CD4-positive, alpha-beta T cell treated with Interleukin-2 at 100 ng/mL for 4 hours (primary cell): ENCODE measurements around the gene CDA.

ENCODE experiments used
- DNase-seq: peaks from one replicate; pipeline ENCODE4 v3.0.0-alpha.2; 2020; ENCODE audit warnings: low spot score

The CDA gene

DNA sequence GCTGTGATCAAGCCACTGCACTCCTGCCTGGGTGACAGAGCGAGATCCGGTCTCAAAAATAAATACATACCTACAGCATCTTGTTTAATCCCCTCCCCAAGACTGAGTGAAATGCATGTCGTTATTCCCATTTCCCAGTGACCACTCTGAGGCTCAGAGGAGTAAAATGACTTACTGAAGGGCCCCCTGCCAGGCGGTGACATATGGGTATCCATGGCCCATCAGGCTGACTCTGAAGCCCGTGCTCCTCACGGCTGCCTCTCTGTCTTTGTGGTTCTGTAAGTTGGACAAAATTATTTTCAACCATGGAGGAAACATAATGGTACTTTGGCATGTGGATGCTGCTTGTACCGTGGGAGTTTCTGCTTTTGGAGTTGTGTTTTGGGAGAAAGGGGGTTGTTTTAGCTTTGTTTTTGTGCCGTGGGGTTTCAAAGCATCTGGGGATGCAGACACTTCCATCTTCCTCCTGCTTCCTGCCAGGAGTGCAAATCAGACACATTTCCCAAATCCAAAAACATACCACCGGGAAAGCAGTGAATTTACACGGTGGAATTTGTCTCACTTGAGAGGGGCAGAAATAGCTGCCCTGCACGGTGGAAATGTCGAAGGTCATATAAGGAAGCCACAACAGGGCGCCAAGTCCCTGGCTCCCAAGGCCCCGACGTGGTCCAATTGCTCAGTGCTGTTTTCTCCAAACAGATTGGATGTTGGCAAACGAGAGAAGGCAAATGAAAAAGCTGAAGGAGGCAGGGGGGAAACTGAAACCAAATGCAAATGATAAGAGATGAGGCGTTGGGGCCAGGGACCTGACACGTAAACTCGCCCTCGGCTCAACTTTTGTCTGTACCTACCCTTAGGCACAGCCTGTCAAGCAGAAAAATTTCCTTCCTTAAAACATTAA lies 27.3 kb downstream of the CDA start:
- no peak for DNase-seq

DNA sequence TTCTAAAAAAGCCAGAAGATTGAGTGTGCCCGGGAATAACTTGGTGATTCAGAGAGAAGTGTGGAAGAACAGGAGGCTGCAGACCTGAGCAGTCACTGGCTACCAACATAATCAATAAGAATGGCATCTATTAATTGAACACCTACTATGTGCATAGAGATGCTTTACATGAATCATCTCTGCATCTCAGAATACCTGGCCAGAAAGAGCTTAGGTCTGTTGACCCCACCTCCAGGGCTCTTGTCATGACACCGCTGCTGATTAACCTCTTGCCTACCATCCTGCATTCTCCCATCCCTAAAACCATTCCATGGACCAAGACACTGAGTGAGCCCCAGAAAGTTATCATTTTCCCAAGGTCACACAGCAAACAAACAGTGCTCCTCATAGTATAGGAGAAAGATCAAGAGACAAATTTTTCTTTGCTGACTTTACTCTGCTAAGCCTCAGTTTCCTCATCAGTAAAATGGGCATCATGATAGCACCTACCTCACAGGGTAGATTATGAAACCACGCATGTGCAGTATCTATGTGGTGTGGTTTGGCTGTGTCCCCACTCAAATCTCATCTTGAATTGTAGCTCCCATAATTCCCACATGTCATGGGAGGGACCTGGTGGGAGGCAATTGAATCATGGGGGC lies 28.1 kb downstream of the CDA start:
- no peak for DNase-seq

DNA sequence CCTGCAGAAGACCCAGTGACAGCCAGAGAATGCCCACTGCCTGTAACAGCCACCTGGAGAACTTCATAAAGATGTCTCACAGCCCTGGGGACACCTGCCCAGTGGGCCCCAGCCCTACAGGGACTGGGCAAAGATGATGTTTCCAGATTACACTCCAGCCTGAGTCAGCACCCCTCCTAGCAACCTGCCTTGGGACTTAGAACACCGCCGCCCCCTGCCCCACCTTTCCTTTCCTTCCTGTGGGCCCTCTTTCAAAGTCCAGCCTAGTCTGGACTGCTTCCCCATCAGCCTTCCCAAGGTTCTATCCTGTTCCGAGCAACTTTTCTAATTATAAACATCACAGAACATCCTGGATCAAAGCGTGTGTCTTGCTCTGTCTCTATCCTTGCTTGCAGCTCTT lies 29.7 kb downstream of the CDA start:
- DNase-seq = no peak

DNA sequence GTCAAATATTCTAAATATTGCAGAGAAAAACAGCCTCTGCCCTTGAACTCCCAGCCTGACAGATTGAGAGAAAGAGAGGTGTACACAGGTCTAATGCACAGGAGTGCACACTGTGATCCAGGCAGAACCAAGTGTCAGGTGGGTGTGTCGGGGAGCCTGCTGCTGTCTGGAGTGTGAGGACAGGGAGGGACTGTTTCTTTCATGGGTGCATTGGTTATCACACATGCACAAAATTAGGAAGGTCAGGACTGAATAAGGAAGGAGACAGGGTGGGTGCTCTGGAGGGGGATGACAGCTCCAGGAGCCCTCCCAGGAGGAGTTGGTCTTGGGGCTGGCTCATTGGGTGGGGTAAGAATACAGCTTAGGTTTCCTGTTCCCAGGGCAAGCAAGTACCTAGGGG lies 31.1 kb downstream of the CDA start:
- DNase-seq = no peak

DNA sequence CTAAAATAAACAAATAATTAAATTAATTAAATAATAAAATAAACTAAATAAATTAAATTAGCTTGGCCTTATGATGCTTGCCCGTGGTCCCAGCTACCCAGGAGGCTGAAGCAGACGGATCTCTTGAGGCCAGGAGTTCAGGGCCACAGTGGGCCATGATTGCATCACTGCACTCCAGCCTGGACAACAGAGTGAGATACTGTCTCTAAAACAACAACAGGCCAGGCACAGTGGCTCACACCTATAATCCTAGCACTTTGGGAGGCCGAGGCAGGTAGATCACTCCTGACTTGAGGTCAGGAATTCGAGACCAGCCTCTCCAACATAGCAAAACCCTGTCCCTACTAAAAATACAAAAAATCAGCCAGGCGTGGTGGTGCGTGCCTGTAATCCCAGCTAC lies 32.1 kb downstream of the CDA start:
- DNase-seq = no peak

DNA sequence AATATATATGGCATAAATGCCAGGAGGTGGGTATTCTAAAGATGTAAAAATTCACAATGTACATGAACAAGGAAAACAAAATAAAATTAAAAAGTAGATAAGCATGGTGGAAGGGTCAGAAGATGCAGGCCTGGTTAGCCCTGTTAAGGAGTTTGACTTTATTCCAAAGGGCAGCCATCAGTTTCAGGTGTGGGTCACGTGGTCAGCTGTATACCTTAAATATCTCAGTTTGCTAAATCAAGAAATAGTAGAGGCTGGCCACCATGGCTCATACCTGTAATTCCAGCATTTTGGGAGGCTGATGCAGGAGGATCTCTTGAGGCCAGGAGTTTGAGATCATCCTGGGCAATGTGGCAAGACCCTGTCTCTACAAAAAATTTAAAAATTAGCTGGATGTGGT lies 35.8 kb downstream of the CDA start:
- no peak for DNase-seq

DNA sequence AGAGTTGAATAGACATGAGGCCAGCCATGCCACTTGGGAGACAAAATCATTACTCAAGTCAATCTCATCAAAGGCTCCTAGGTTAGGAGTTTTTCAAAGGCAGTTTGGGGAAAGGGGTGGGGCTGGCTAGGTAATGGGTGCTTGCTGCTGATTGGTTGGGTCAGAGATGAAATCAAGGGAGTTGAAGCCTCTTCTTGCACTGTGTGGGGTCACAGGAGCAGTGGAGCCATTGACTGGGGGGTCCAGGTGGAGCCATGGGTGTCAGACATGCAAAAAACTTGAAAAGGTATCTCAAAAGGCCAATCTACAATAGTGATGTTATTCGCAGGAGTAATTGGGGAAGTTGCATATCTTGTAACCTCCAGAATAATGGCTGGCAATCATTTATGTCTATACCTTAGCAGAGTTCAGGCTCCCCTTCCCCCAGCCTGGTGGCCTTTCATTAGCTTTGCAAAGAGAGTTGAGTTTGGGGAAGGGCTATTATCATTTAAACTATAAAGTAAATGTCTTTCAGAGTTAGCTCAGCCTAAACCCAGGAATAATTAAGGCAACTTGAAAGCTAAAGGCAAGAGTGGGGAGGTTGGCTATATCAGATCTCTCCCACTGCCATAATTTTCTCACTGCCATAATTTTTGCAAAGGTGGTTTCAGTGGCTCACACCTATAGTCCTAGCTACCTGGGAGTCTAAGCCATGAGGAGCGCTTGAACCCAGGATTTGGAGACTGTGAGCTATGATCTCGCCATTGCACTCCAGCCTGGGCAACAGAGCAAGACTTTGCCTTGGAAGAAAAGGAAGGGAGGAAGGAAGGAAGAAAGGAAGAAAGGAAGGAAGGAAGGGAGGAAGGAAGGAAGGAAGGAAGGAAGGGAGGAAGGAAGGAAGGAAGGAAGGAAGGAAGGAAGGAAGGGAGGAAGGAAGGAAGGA lies 36.5 kb downstream of the CDA start:
- no peak for DNase-seq

DNA sequence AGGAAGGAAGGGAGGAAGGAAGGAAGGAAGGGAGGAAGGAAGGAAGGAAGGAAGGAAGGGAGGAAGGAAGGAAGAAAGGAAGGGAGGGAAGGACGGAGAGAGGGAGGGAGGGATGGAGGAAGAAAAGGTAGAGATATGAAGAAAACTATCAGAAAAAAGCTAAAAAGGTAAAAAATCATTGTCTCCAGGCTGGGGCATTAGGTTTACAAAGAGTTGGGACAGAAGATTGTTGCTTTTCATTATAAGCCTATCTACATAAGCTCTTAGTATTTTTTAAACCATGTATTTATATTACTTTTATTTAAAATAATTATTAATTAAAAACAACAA lies 37.2 kb downstream of the CDA start:
- no peak for DNase-seq

DNA sequence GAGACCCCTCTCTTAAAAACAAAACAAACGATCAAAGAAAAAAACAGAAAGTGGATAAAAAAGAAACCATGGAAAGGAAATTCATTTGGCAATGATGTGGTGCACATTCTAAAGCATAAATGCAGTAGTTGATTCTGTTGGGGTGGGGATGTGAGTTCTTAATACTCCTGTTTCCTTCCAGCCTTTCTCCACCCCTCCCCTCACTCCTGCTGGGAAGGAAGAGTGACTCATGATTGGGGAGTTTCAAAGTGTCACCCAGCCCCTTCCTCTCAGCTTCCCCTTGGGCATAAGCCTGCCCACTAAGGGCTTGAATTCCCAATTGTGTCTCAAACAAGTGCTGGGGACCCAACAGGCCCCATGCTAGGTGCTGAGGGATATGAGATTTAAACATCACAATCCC lies 37.6 kb downstream of the CDA start:
- DNase-seq = no peak

DNA sequence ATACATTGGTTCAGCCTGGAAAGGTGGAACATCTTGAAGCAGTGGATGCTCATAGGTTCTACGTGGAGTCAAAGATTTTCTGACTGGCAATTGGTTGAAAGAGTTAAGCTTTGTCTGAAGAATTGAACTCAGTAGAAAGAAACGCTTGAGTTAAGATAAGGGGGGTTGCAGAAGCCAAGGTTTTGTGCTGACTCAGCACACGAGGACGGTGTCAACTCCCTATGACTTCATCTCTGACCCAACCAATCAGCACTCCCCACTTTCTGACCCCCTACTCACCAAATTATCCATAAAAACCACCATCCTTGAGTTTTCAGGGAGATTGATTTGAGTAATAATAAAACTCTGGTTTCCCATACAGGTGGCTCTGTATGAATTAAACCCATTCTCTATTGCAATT lies 41.8 kb downstream of the CDA start:
- DNase-seq = no peak

DNA sequence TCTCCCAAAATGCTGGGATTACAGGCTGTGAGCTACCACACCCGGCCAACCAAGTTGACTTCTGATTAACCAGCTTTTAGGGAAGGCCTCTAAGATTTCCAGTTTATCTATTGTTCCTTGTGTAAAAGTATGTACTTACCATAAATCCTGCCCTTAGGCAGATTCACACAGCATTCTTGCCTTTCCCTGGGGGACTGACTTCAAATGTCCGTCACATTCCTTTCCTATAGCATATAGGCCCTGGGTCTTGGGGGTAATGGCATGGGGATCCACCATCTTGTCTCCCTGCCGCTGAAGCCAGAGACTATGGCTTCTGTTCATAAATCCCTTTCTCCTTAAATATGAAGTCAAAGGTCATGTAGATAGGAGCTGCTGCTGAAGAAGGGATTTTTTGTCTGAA lies 43.5 kb downstream of the CDA start:
- no peak for DNase-seq

DNA sequence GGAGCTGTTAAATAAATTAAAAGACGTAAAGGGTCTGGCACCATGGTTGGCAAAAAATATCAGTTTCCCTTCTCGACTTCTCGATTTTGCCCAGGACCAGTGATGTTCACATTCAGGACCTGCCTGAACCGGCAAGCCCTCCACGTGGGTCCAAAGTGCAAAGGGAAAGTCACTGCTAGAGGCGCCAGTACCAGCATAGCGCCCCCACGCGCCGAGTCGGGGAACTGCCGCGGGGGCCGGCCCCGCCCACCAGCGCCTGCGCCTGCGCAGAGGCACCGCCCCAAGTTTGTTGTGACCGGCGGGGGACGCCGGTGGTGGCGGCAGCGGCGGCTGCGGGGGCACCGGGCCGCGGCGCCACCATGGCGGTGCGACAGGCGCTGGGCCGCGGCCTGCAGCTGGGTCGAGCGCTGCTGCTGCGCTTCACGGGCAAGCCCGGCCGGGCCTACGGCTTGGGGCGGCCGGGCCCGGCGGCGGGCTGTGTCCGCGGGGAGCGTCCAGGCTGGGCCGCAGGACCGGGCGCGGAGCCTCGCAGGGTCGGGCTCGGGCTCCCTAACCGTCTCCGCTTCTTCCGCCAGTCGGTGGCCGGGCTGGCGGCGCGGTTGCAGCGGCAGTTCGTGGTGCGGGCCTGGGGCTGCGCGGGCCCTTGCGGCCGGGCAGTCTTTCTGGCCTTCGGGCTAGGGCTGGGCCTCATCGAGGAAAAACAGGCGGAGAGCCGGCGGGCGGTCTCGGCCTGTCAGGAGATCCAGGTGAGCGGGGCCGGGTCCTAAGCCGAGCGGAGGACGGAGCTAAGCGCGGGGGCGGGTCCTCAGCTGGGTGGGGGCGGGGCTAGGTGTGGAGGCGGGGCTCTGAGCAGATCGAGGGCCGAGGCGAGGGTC lies 44.5 kb downstream of the CDA start, which contains the start of gene PINK1:
Gene PINK1 (plus strand): TSS at position 269 of the 875 bp plus-strand sequence. CDS start 91 bp downstream, at position 360.
- peak; percentile 87 for DNase-seq

DNA sequence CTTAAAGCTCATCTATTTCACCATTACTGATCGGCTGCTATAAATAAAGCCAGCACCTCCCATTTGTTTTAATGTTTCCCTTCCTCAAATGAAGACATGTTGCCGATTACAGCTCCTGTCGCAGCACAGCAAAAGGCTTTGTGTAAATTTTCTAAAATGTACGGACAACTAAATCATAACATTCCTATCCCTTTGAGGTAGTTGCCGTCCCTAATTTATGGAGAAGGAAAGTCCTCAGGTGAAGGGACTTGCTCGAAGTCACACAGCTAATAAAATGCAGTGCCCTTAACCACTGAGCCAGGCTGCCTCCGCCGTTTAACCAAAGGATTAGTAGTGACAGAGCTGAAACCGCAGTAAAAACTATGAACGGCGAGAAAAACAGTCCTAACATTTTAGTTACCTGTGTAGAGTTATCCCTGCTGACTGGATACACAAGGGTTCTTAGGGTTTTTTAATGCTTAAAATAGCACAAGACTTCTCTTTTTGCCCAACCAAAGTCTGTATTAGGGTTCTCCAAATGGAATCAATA lies 45.2 kb downstream of the CDA start:
- DNase-seq = peak; percentile 29

DNA sequence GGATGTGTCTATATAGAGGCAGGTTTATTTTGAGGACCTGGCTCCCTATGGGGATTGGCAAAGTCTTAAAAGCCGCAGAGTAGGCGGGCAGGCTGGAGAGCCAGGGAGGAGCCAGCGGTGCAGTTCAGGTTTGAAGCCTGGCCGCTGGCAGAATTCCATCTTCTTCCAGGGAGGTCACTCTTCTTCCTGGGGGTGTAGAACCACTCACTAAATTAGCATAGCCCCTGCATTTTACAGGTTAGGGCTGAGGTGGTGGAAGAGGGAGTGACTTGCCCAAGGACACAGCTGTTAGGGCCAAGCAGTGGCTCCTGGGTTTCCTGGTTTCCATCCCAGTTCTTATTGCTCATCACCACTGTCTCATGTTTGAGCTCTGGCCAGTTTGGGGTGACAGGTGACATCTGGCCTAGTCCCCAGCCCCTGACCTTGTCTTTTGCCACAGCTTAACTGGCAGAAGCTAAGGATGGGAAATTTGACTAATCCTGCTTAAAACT lies 45.7 kb downstream of the CDA start:
- DNase-seq = peak; percentile 21

DNA sequence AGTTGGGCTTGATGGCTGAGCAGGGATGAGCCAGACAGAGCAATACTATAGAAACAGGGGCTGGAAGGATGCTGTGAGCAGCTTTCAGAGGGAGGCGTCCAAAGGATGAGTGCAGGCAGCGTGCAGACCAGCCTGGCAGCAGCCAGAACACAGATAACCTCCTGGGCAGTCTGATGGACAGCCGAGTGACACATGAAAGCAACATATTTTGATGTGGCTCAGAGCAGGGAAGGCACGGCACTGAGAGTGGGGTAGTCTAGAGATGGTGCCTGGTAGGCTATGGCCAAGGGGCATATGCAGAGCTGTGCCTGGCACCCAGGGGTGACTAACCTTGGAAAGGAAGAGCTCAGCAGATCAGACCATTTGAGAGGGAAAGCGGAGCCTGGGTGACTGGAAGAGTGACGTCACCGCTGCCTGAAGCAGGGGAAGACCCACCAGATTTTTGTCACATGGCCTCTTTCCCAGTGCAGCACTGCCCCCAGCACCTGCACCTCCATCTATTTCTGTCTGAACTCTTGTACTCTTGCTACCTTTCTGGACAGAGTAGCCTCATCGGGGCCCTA lies 48.0 kb downstream of the CDA start:
- no peak for DNase-seq

DNA sequence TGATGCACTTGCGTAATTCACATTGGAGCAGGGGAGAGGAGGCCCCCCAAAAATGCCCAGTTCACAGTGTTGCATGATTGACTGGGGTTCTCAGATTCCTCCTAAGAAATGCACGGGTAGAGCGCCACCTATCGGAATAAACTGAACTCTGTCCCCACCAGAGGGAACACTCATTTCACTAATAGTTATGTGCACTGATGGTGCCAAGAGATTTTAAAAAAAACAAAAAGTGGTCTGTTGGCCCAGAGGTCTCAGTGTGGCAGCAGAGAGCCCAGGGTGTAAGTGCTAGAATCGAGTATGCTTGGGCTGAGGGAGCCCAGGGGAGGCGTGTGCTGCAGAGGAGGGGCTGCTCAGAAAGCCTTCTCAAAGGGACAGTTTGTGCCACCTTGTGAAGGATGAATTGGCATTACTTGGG lies 51.3 kb downstream of the CDA start:
- peak; percentile 69 for DNase-seq

DNA sequence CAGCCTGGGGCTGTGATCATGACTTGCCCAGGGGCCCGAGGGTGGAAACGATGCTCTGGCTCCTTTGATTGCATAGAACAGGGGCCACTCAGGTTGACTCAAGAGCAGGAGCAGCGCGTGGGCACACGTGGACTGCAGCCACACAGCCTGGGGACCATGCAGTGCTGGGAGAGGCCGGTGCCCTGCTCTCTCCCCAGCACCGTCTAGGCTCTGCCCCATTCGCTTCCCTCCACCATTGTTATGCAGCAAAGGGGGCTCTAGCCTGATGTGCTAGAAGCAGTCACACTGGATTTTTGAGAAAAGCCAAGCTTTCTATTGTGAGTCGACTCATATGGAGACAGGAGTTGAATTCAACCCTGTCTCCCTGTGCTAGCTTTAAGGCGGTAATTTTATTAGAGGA lies 53.1 kb downstream of the CDA start:
- no peak for DNase-seq

DNA sequence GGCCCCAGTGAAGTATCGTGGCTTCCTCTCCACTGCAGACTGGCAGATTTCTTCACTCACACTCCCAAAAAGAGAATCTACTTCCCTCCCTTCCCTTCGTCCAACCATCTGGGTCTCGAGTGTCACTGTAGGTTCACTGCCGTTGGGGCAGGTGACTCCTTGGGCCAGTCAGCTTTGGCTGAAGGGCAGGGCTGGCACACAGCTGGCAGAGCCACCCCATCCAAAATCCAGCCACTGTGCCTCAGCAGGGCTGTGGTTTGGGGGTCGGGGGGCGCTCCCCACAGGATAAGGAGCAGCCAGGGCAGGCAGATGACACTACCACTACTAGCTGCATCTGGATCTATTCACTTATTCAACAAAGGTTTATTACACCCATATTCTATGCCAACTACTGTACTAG lies 54.2 kb downstream of the CDA start:
- no peak for DNase-seq

DNA sequence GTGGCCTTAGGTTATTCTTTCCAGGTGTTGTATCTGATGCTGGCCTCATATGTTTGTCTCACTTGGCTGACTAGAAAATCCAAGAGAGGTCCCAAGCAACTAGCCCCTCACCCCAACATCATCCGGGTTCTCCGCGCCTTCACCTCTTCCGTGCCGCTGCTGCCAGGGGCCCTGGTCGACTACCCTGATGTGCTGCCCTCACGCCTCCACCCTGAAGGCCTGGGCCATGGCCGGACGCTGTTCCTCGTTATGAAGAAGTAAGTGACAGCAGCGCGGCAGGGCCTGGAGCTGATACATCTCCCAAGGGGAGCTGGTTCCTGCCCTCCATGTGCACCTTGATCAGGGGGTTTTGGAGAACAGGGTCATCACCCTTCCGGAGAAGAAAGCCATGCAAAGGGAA lies 55.5 kb downstream of the CDA start:
- no peak for DNase-seq

DNA sequence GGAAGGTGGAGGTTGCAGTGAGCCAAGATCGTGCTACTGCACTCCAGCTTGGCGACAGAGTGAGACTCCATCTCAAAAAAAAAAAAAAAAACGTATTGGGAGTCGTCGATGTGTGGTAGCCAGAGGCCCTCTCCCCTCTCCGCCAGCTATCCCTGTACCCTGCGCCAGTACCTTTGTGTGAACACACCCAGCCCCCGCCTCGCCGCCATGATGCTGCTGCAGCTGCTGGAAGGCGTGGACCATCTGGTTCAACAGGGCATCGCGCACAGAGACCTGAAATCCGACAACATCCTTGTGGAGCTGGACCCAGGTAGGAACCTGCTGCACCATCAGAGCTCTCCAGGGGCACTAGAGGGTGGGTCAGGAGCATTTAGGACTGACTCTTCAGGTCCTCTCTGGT lies 56.5 kb downstream of the CDA start:
- no peak for DNase-seq

DNA sequence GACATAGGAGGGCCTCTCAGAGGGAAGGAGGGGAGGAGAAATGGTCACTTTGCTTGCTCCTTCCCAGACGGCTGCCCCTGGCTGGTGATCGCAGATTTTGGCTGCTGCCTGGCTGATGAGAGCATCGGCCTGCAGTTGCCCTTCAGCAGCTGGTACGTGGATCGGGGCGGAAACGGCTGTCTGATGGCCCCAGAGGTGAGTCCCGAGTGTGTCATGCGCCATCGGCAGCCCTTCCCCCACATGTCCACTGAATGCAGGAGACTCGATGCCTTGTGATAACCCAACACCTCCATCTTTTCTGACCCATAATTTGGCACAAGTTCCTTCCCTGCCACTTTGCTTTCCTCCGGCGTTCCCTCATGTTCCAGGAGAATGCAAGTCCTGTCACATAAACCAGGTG lies 59.5 kb downstream of the CDA start:
- no peak for DNase-seq
